LoVo (cell line): ENCODE results near the gene TRAPPC11.
A peak's percentile ranks its signal among the peaks of the same experiment; 100 is the strongest.

Source experiments
- DNase-seq: peaks from one replicate; pipeline ENCODE4 v3.0.0-alpha.2; 2016; ENCODE audit warnings: low spot score

TRAPPC11 gene

DNA sequence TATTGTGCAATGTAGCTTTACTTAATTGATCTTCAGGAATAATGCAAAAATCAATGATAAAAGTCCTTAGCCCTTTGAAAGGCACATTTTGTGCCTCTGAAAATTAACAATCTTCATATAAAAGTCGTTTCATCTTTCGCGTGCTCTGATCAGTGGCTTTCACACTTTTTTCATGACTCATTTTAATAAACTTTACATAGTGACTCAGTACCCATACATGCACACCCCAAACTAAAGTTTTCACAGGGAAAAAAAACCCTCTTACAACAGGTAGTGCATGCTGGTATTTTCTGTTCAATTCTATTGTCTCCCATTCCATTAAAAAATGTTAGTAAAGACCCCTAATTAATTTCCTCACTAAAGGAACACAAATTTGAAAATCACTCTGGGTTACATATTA is 21.6 kb upstream of the TRAPPC11 start:
- DNase-seq, result peak; percentile 42

DNA sequence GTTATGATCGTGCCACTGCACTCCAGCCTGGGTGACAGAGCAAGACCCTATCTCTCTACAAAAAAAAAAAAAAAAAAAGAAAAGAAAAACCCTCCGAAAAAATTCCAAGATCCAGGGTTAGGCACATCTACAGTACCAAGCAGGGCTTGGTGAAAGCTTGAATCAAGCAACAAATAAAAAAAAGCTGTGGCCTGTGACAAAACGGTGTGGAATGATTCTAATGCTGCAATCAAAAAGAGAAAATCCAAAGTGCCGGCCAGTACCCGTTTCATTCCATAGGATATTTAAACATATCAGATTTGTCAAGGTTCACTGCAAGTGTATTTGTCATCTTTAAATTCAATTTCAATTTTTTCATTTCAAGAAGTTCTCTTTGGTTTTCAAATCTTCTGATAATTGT is 20.7 kb upstream of the TRAPPC11 start:
- no peak for DNase-seq

GRCh38 chr4:183639291-183639690 is 19.8 kb upstream of the TRAPPC11 start:
- no peak for DNase-seq

- no peak for DNase-seq
Observed at GRCh38 chr4:183645326-183645725, 13.8 kb upstream of the TRAPPC11 start.

- no peak for DNase-seq
Observed at GRCh38 chr4:183657564-183657963, 1.5 kb upstream of the TRAPPC11 start.

- DNase-seq, result peak; percentile 6
Observed at GRCh38 chr4:183658362-183659028, 598 bp upstream of the TRAPPC11 start.

- DNase-seq, result no peak
Observed at GRCh38 chr4:183659872-183660242, 764 bp downstream of the TRAPPC11 start.

DNA sequence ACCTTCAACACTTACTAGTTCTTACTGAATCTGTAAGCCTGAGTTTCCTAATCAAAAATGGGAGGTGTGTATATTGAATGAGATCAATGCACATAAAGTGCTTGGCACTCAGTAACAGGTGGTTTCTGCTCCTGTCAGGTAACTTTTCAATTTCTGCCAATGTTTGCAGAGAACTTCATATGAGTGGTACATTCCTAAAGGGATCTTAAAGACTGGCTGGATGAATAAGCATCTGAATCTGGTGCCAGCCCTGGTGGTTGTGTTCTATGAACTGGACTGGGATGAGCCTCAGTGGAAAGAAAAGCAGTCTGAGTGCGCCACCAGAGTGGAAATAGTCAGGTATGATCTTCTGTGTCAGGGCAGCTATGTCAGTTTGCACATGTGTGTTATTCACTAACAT is 7.0 kb downstream of the TRAPPC11 start:
- DNase-seq, result no peak

DNA sequence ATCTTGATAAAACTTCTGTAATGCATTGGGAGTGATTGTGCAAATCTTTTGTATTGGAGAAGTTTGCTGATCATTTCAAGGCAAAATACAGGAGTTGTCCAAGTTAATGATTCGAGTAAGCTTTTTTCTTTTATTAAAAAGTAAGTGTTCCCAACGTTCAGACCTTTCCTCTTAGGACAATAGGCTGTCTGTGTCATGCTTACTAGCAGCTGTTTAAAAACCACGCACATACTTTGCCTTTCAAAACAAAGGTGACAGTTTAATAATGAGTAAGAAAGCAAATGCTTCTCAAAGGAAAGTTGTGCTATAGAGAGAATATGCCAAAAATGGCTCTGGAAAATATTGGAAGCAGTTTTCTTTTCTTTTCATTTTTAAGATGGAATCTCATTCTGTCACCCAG is 11.2 kb downstream of the TRAPPC11 start:
- no peak for DNase-seq

- no peak for DNase-seq
Observed at GRCh38 chr4:183670960-183671555, 12.0 kb downstream of the TRAPPC11 start.

DNA sequence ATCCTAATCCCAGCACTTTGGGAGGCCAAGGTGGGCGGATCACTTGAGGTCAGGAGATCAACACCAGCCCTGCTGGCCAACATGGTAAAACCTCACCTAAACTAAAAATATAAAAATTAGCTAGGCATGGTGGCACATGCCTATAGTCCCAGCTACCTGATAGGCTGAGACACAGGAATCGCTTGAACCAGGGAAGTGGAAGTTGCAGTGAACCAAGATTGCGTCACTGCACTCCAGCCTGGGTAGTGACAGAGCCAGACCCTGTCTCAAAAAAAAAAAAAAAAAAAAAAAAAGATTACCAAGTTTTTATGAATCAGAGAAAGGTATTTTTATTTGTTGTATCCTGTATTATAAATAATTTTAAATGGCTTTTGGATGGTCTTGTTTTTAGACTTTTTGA is 15.1 kb downstream of the TRAPPC11 start:
- DNase-seq, result no peak

- no peak for DNase-seq
Observed at GRCh38 chr4:183675625-183676024, 16.5 kb downstream of the TRAPPC11 start.

DNA sequence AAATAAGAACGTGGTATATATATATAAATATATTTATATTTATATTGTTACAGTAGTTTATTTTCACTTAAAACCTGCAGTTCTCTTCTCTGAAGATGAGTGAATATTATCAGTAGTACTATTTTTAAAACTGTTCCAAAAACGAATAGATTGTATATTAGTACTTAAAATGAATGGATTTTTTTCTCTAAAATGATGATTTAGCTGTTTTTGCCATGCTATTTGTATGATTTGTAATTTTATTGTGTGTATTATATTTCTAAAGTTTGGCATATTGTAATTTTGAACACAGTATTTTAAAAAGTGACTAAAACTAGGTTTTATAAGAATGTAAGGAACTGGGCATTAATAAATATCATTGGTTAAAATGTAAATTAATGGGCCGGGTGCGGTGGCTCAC is 22.0 kb downstream of the TRAPPC11 start:
- DNase-seq, result no peak

GRCh38 chr4:183686461-183686860 is 27.4 kb downstream of the TRAPPC11 start:
- no peak for DNase-seq

DNA sequence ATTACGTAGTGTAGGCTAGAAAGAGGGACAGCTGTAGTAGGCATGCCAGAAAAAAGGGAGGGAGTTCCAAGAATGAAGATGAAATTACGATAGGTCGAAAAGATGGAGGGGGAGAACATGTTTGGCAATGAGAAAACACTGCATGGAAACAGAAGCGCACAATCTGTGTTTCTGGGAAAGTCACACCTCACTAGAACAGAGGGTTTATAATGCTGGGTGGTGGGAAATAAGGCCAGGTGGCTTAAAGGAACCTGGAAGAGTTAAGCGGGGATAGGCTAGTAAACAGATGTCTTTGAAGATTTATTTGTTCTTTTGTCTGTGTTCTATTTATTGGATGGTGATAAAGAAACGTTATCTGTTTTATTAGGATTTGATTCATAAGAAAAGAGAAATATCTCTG is 29.1 kb downstream of the TRAPPC11 start:
- no peak for DNase-seq

- no peak for DNase-seq
Observed at GRCh38 chr4:183691006-183691405, 31.9 kb downstream of the TRAPPC11 start.

DNA sequence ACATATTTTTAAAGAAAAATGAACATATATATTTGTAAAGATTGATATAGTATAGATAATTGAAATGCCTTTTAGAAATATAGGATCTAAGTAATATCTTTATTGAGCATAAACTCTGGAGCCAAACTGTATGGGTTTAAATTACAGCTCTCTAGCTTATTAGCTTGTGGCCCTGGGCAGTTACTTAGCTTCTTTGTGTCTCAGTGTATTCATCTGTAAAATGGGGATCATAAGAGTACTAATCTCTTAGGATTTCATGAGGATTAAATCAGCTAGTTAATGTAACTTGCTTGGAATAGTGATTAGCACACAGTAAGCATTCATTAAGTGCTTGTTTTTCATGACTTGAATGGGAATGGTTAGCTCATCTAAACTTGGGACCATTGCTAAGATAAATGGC is 32.8 kb downstream of the TRAPPC11 start:
- DNase-seq, result no peak

DNA sequence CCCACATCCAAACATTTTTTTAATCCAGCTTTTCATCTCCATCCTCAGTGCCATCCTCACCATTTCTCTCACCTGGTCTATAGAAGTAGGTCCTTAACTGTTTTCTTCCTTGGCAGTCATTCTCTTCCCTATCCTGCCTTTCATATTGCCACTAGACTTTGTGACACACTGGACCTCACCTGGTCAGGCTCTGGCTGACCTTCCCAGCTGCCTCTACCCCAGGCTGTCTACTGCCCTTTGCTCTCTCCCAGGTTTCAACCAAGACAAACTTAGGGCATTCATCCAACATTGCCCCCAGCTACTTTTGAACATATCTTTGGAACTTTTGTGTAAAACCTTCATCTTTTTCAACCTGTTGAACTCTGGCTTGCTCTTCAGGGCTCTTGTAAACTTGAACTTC is 39.8 kb downstream of the TRAPPC11 start:
- DNase-seq, result no peak

DNA sequence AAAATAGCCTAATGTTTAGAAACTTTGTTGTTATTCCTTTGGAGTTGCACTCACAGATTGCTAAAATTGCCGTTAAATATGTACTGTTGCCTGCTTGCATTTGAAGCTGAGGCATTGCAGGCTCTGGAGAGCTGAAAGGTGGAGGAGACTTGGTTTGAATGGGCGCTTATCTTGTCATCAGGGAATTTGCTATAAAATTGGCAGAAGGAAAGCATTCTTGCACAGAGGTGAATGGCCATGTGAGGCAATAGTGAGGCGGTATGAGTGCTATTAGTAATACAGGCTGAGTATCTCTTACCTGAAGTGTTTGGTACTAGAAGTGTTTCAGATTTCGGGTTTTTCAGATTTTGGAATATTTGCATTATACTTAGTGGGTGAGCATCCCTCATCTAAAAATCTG is 41.3 kb downstream of the TRAPPC11 start:
- no peak for DNase-seq

- DNase-seq, result no peak
Observed at GRCh38 chr4:183702492-183702891, 43.4 kb downstream of the TRAPPC11 start.

DNA sequence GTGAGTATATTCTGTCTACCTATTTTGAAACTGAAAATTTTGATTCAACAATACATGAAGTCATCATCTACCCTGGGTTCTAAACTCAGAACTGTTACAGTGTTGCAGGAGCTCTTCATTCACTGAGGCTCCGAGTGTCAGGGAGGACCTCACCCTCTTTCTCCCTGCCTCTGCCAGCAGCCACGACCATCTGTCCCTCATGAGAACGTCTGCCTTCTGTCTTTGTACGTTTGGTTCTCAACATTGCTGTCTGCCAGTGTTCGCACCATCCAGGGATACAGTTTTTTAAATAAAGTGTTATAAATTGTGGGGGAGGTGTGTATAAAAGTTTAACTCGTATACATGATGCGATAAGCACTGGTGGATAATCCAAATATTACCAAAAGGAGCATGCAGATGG is 55.5 kb downstream of the TRAPPC11 start:
- no peak for DNase-seq

- DNase-seq, result no peak
Observed at GRCh38 chr4:183716302-183716701, 57.2 kb downstream of the TRAPPC11 start.

GRCh38 chr4:183718876-183719275 is 59.8 kb downstream of the TRAPPC11 start:
- DNase-seq, result no peak
